Esophagus muscularis mucosa (tissue), 4 donors: ENCODE measurements around the gene ZNF853. TPM values are rescaled to one million over a fixed set of nuclear protein-coding genes. Genes with fewer than 3 reads are reported as not detected.

Source experiments
- DNase-seq: peaks from one replicate; pipeline ENCODE4 v3.0.0-alpha.2; 2017; ENCODE audit errors: extremely low spot score
- H3K27ac ChIP-seq, 4 donors: fragments of 200-600 bp; sonication (generic); replicated peaks in 1 of 4; 1 replicate in 3 of 4; 2 replicates in 1 of 4; pipeline ENCODE4 v1.5.1; 2016 to 2019; ENCODE audit warnings: mild to moderate bottlenecking in 1 of 4
- H3K27me3 ChIP-seq, 4 donors: fragments of 200-600 bp; sonication (generic); one replicate each; pipeline versions ENCODE4 v1.5.1 to v1.6.0; 2016 to 2019
- H3K36me3 ChIP-seq, 4 donors: fragments of 200-600 bp; sonication (generic); one replicate each; pipeline ENCODE4 v1.5.1; 2016 to 2019
- H3K4me1 ChIP-seq, 4 donors: fragments of 200-600 bp; sonication (generic); one replicate each; pipeline ENCODE4 v1.5.1; 2016 to 2019
- H3K4me3 ChIP-seq, 4 donors: fragments of 200-600 bp; sonication (generic); 1 replicate in 2 of 4; 2 replicates in 2 of 4; pipeline ENCODE4 v1.5.1; 2016 to 2019; ENCODE audit warnings: mild to moderate bottlenecking in 4 of 4, moderate library complexity in 1 of 4
- H3K9me3 ChIP-seq, 4 donors: fragments of 200-600 bp; sonication (generic); 1 replicate in 3 of 4; 2 replicates in 1 of 4; pipeline ENCODE4 v1.5.1; 2016 to 2019
- CTCF ChIP-seq, 3 experiments: fragments of 200-600 bp in 2 of 3; fragments of 450-650 bp in 1 of 3; sonication (generic) in 2 of 3; IDR thresholded peaks; one replicate each; pipeline ENCODE4 v1.5.1; 2017 to 2019; ENCODE audit warnings: antibody characterized with exemption in 3 of 3, mild to moderate bottlenecking in 2 of 3, moderate library complexity in 1 of 3
- EP300 ChIP-seq: sonication (generic); formaldehyde crosslinking; IDR thresholded peaks from one replicate; pipeline ENCODE4 v1.6.1; 2017; ENCODE audit warnings: antibody characterized with exemption
- POLR2A ChIP-seq: fragments of 450-650 bp; IDR thresholded peaks from one replicate; pipeline ENCODE4 v1.6.1; 2017; ENCODE audit warnings: antibody characterized with exemption, moderate library complexity, mild to moderate bottlenecking, low read depth
- POLR2AphosphoS5 ChIP-seq, 2 donors: sonication (generic); formaldehyde crosslinking; IDR thresholded peaks; one replicate each; pipeline ENCODE4 v1.6.1; 2017; ENCODE audit warnings: antibody characterized with exemption in 2 of 2
- WGBS: methylation state at CpG from one replicate; pipeline ENCODE4 v1.1.5; 2018; 5-methylcytosine and 5-hydroxymethylcytosine counted together
- intact Hi-C: fragments of 100-400 bp; cut with DNase I; formaldehyde crosslinking; loops from one replicate; pipeline ENCODE4 v1.15.1; 2023
- total RNA-seq, 4 donors: library from RNA; depleted of rRNA; stranded (reverse); fragments of >200 nt; gene quantifications; one replicate each; pipeline versions ENCODE4 v1.1.0 to v1.2.1, GENCODE V29; 2016

ZNF853 gene
- total RNA-seq, 4 donors from 2014 or later: 13.7 to 38.6 (median 23.6) TPM

DNA sequence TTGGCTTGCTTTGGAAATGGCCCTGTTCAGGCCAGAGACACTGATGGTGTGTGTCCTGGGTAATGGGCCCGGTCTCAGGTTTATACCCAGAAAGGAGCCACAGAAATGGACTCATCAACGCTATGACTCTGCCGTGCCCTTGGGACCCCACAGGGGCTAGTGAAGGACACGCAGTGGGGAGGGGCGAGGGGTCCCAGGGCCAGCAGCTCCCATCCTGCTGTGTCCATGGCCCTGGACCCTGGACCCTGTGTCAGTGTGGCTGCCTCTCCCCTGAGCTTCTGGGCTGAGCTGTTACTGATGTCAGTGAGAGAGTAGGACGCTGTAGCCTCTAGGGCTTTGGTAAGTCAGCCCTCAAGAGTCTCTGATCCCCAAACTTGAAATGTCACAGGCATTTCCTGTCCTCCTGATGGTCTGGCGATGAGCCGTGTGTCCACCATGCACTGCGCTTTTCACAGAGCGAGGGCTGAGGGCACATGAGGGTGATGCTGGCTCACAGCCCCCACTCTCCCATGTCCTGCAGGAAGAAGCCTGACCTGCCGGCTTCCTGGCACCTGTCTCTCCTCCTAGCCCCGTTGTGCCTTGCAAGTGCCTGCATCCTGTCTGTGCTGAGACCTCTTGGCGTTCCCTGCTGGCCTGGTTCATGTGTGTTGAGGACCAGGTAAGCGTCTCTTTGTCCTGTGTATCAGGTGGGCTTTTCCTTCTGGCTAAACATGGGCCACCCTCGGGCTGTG is 26.1 kb downstream of the ZNF853 start:
- TF ChIP-seq EP300 (no peak), POLR2AphosphoS5 (IDR thresholded peaks at IDR 0.05) (no peak), CTCF (IDR thresholded peaks at IDR 0.05) (no peak), POLR2A (no peak)
- Histone ChIP-seq H3K36me3 (peaks cover 28 to 72% (median 56%) of the 10 kb centered on the region in 4 donors), H3K9me3 (no peaks in the 10 kb centered on the region), H3K27me3 (no peaks in the 10 kb centered on the region), H3K27ac (no peak overlapping the region), H3K4me1 (peaks cover 10 to 38% (median 31%) of the 10 kb centered on the region in 4 donors), H3K4me3 (no peak overlapping the region)
- no peak for DNase-seq
- intact Hi-C loops: no loop called here
- WGBS: 83% methylated on average over 7 of the region's 15 CpGs

- TF ChIP-seq CTCF (IDR thresholded peaks at IDR 0.05) (no peak), POLR2AphosphoS5 (IDR thresholded peaks at IDR 0.05) (no peak), EP300 (no peak), POLR2A (no peak)
- no peak overlapping the region for H3K27ac ChIP-seq
- H3K9me3 ChIP-seq: no peaks in the 10 kb centered on the region
- no peaks in the 10 kb centered on the region for H3K27me3 ChIP-seq
- no peak overlapping the region for H3K4me3 ChIP-seq
- peaks cover 6 to 34% (median 27%) of the 10 kb centered on the region in 4 donors for H3K4me1 ChIP-seq
- no peak for DNase-seq
- H3K36me3 ChIP-seq: peaks cover 28 to 81% (median 64%) of the 10 kb centered on the region in 4 donors
- intact Hi-C loops: no loop called here
- WGBS: 94% methylated on average over 24 of the region's 24 CpGs
These were observed 26.9 kb downstream of the ZNF853 start for GRCh38 chr7:6642239-6642839.

DNA sequence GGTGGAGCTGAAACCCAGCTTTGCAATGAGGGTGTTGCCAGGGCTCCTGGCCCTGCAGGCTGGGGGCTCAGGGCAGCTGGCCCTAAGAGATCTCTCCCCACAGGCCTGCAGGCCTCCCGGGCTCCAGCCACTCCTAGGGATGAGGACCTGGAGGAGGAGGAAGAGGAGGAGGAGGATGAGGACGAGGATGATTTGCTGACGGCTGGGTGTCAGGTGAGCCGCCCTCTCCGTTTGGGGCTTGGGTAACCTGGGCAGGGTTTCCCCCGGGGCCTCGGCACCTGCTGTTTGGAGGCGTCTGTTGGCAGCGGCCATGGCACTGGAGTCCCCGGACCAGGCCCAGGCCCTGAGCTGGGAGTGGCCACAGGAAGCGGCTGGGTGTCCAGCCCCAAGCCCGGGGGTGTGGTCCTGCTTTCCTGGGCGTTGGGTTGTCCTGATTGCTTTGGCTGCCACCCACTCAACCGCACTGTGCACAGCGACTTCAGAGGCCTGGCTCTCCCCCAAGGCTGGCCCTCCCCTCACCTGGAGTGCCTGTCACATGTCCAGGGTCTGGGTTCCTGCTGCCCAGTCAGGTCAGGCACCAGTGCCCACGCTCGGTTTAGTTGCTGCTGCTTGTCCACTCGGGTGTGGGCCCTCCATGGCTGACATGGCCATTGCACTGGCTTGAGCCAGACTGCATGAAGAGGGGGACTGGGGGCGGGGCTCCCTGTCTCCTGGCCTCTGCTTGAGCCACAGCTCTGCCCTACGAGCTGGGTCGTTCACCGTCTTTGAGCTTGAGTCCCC is 27.6 kb downstream of the ZNF853 start:
- WGBS: 83% methylated on average over 9 of the region's 22 CpGs
- no peak for DNase-seq

More for the DNA sequence above, 27.6 kb downstream of the ZNF853 start:
- Histone ChIP-seq H3K36me3 (peaks cover 28 to 88% (median 71%) of the 10 kb centered on the region in 4 donors), H3K4me3 (no peak overlapping the region), H3K4me1 (peaks cover 6 to 29% (median 22%) of the 10 kb centered on the region in 4 donors), H3K9me3 (no peaks in the 10 kb centered on the region), H3K27me3 (no peaks in the 10 kb centered on the region), H3K27ac (no peak overlapping the region)
- intact Hi-C loops: no loop called here
- TF ChIP-seq POLR2A: no peak
- TF ChIP-seq CTCF (IDR thresholded peaks at IDR 0.05): no peak
- TF ChIP-seq POLR2AphosphoS5 (IDR thresholded peaks at IDR 0.05): no peak
- TF ChIP-seq EP300: no peak
